ENCODE data around the gene TMEM247.

Gene TMEM247

DNA sequence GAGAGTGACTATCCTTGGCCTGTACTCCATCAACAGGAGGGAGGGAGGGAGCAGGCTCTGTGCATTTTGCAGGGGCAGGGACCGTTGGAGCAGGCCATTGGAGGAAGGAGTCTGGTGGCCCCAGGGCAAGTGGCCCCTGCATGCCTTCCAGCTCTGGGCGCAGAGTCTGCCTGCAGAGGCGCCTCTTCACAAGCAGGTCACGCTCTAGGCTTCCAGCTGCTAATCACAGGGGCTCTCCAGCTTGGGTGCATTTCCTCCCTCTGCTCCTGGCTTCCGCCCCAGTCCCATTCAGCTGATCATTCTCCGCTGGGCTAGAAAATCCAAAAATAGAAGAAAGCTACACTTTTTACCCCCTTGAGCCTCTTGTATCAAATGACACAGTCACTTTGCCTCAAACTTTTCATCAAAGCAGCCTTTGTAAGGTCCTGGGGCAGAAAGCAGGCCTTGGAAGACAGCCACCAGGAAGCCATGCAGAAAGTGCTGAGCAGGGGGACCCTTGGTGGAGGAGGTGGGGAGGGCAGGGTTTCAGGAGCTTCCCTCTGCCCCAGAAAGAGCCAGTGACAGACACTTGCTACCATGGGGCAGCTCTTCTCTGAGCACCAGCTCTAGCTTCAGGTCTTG lies 11.3 kb downstream of the TMEM247 start:
- DNase-seq (no peak), ATAC-seq (ENCODE audit: insufficient read depth, low read depth) (no peak)
- Histone ChIP-seq H3K79me2 (ENCODE audit: insufficient read depth, low read length) (no peaks in the 10 kb centered on the region), H3K9me3 (ENCODE audit: insufficient read depth, low read length, severe bottlenecking) (no peaks in the 10 kb centered on the region), H3K4me3 (ENCODE audit: low read depth in 1 of 2, low read length in 2 of 2) (no peak overlapping the region), H3K4me2 (ENCODE audit: insufficient read depth, low read length) (no peak overlapping the region), H3K9ac (ENCODE audit: low read depth, low read length) (no peak overlapping the region), H3K36me3 (ENCODE audit: insufficient read depth, low read length) (no peaks in the 10 kb centered on the region), H2AFZ (ENCODE audit: low read depth, low read length) (no peak overlapping the region), H3K27me3 (ENCODE audit: insufficient read depth, low read length, poor library complexity) (peaks cover 9% of the 10 kb centered on the region), H3K4me1 (ENCODE audit: insufficient read depth, low read length) (no peaks in the 10 kb centered on the region), H3K27ac (ENCODE audit: low read length) (no peak overlapping the region), H4K20me1 (ENCODE audit: insufficient read depth, low read length) (no peaks in the 10 kb centered on the region)
- TF ChIP-seq EZH2 (IDR thresholded peaks at IDR 0.05; ENCODE audit: borderline replicate concordance, low read depth, low read length, severe bottlenecking), result no peak

DNA sequence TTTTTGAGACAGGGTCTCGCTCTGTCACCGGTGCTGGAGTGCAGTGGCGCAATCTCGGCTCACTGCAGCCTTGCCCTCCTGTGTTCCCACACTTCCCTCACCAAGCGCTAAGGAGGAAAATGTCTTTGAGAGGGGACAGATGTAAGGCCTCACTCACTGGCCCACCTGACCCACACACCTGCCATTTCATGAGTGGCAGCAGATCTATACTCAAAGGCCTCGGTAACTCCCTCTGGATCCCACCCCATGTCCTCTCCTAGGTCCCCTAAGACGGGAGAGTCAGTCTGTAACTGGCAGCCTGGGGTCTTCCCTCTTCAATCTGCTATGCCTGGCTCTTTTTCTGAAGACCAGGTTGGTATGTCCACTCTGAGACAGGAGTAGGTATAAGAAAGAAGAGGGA lies 12.9 kb downstream of the TMEM247 start:
- no peak for DNase-seq
- H3K27ac ChIP-seq (ENCODE audit: low read length), result no peak overlapping the region

DNA sequence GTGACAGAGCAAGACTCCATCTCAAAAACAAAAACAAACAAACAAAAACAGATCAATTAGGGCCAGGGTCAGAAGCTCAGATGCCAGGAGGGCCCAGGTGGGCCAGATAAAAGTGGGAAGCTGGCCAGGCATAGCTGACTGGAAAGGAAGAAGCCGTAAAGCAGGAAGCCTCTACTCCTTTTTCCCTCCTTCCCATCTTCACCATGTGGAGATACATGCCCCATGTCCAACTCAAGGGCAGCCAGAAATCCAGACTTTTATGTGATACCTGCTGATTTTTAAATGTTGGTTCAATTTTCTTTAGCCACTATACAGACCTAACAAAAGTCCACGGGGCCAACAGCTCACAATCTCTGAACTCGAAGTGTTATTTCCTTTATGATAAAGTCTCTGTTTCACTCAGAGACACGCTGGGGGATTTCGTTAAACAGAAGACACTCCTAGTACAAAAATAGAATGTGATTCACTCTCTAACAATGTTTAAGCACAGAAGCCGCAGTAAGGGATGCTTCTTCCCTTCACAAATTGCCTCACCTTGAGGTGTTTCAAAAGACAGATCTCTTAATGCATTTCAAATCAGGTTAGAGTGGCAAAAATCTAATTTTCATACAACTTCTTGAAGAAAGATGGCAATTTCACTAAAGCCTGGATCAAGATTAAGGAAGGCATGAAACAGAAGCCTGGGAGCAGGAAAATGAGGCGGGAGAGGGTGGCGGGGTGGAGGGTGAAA lies 14.0 kb downstream of the TMEM247 start:
- no peaks in the 10 kb centered on the region for H3K79me2 ChIP-seq (ENCODE audit: insufficient read depth, low read length)
- no peak for DNase-seq
- ATAC-seq (ENCODE audit: insufficient read depth, low read depth), result no peak
- no peaks in the 10 kb centered on the region for H3K9me3 ChIP-seq (ENCODE audit: insufficient read depth, low read length, severe bottlenecking)
- H3K36me3 ChIP-seq (ENCODE audit: insufficient read depth, low read length), result no peaks in the 10 kb centered on the region
- TF ChIP-seq, protein P1, sequence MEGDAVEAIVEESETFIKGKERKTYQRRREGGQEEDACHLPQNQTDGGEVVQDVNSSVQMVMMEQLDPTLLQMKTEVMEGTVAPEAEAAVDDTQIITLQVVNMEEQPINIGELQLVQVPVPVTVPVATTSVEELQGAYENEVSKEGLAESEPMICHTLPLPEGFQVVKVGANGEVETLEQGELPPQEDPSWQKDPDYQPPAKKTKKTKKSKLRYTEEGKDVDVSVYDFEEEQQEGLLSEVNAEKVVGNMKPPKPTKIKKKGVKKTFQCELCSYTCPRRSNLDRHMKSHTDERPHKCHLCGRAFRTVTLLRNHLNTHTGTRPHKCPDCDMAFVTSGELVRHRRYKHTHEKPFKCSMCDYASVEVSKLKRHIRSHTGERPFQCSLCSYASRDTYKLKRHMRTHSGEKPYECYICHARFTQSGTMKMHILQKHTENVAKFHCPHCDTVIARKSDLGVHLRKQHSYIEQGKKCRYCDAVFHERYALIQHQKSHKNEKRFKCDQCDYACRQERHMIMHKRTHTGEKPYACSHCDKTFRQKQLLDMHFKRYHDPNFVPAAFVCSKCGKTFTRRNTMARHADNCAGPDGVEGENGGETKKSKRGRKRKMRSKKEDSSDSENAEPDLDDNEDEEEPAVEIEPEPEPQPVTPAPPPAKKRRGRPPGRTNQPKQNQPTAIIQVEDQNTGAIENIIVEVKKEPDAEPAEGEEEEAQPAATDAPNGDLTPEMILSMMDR (IDR thresholded peaks at IDR 0.05; ENCODE audit: borderline replicate concordance, extremely low read depth, low read length, poor library complexity, severe bottlenecking), result no peak
- TF ChIP-seq EZH2 (IDR thresholded peaks at IDR 0.05; ENCODE audit: borderline replicate concordance, low read depth, low read length, severe bottlenecking), result no peak
- no peak overlapping the region for H3K4me3 ChIP-seq (ENCODE audit: low read depth in 1 of 2, low read length in 2 of 2)
- H3K4me2 ChIP-seq (ENCODE audit: insufficient read depth, low read length), result no peak overlapping the region
- no peak overlapping the region for H3K27ac ChIP-seq (ENCODE audit: low read length)
- no peaks in the 10 kb centered on the region for H3K4me1 ChIP-seq (ENCODE audit: insufficient read depth, low read length)
- H4K20me1 ChIP-seq (ENCODE audit: insufficient read depth, low read length), result no peaks in the 10 kb centered on the region
- H2AFZ ChIP-seq (ENCODE audit: low read depth, low read length), result no peak overlapping the region
- H3K27me3 ChIP-seq (ENCODE audit: insufficient read depth, low read length, poor library complexity), result peaks cover 12% of the 10 kb centered on the region
- no peak overlapping the region for H3K9ac ChIP-seq (ENCODE audit: low read depth, low read length)

More for the DNA sequence above, 12.9 kb downstream of the TMEM247 start:
- no peaks in the 10 kb centered on the region for H3K4me1 ChIP-seq (ENCODE audit: insufficient read depth, low read length)
- H4K20me1 ChIP-seq (ENCODE audit: insufficient read depth, low read length), result no peaks in the 10 kb centered on the region
- no peaks in the 10 kb centered on the region for H3K36me3 ChIP-seq (ENCODE audit: insufficient read depth, low read length)
- H3K79me2 ChIP-seq (ENCODE audit: insufficient read depth, low read length), result no peaks in the 10 kb centered on the region
- H3K4me3 ChIP-seq (ENCODE audit: low read depth in 1 of 2, low read length in 2 of 2), result no peak overlapping the region
- no peak overlapping the region for H3K4me2 ChIP-seq (ENCODE audit: insufficient read depth, low read length)
- H3K9ac ChIP-seq (ENCODE audit: low read depth, low read length), result no peak overlapping the region
- H3K9me3 ChIP-seq (ENCODE audit: insufficient read depth, low read length, severe bottlenecking), result no peaks in the 10 kb centered on the region
- ATAC-seq (ENCODE audit: insufficient read depth, low read depth), result no peak
- H2AFZ ChIP-seq (ENCODE audit: low read depth, low read length), result no peak overlapping the region
- TF ChIP-seq, protein P1 (IDR thresholded peaks at IDR 0.05; ENCODE audit: borderline replicate concordance, extremely low read depth, low read length, poor library complexity, severe bottlenecking), result no peak
- TF ChIP-seq EZH2 (IDR thresholded peaks at IDR 0.05; ENCODE audit: borderline replicate concordance, low read depth, low read length, severe bottlenecking), result no peak
- peaks cover under 1% of the 10 kb centered on the region for H3K27me3 ChIP-seq (ENCODE audit: insufficient read depth, low read length, poor library complexity)

DNA sequence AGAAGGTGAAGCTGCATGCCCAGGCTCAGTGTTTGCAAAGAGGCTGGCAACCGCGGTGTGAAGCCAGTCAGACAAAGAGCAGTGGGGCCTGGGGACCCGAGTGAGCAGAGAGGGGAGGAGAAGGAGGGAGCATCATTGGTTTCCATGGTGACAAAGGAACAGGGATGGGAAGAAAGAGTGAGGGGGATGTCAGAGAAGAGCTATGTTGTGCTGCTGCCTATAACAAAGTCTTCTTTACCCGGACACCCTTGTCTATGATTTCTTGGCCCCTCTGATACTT lies 14.5 kb downstream of the TMEM247 start:
- no peak for TF ChIP-seq EZH2 (IDR thresholded peaks at IDR 0.05; ENCODE audit: borderline replicate concordance, low read depth, low read length, severe bottlenecking)
- TF ChIP-seq, protein P1 (IDR thresholded peaks at IDR 0.05; ENCODE audit: borderline replicate concordance, extremely low read depth, low read length, poor library complexity, severe bottlenecking), result no peak
- DNase-seq, result no peak
- H3K4me2 ChIP-seq (ENCODE audit: insufficient read depth, low read length), result no peak overlapping the region
- peaks cover 2% of the 10 kb centered on the region; the same call in 1 of the 2 replicates for H3K4me1 ChIP-seq (ENCODE audit: insufficient read depth, low read length)
- no peak overlapping the region for H2AFZ ChIP-seq (ENCODE audit: low read depth, low read length)
- H3K4me3 ChIP-seq (ENCODE audit: low read depth in 1 of 2, low read length in 2 of 2), result no peak overlapping the region
- no peak overlapping the region for H3K27ac ChIP-seq (ENCODE audit: low read length)
- H4K20me1 ChIP-seq (ENCODE audit: insufficient read depth, low read length), result no peaks in the 10 kb centered on the region
- H3K27me3 ChIP-seq (ENCODE audit: insufficient read depth, low read length, poor library complexity), result peaks cover 17% of the 10 kb centered on the region
- H3K36me3 ChIP-seq (ENCODE audit: insufficient read depth, low read length), result no peaks in the 10 kb centered on the region
- H3K9ac ChIP-seq (ENCODE audit: low read depth, low read length), result no peak overlapping the region
- no peaks in the 10 kb centered on the region for H3K9me3 ChIP-seq (ENCODE audit: insufficient read depth, low read length, severe bottlenecking)
- H3K79me2 ChIP-seq (ENCODE audit: insufficient read depth, low read length), result no peaks in the 10 kb centered on the region
- no peak for ATAC-seq (ENCODE audit: insufficient read depth, low read depth)
